Epithelial cell of esophagus (primary cell): Measurements from ENCODE around the gene RAPGEF2.
"Not testable (repeated sequence)": the region's sequence is repeated elsewhere in the genome, so short reads cannot be mapped to it uniquely, and the experiment has no call there.

Experiments used
- DNase-seq: peaks from one replicate; pipeline ENCODE4 v3.0.0; 2010; ENCODE audit warnings: low read depth
- H3K4me3 ChIP-seq: 2 replicates; pipeline ENCODE4 v1.5.1; 2011; ENCODE audit warnings: mild to moderate bottlenecking, low read length, control low read depth
- CTCF ChIP-seq: IDR thresholded peaks from 2 replicates; pipeline ENCODE4 v1.5.1; 2011; ENCODE audit warnings: low read depth, mild to moderate bottlenecking, low read length, control low read depth, inconsistent platforms; ENCODE audit not compliant: insufficient read depth; ENCODE audit errors: missing control alignments

Gene RAPGEF2

GRCh38 chr4:159248384-159249178 is 145.7 kb downstream of the RAPGEF2 start:
- no peak overlapping the region for H3K4me3 ChIP-seq
- TF ChIP-seq CTCF: no peak
- DNase-seq: no peak

- H3K4me3 ChIP-seq: no peak overlapping the region
- DNase-seq: no peak
- TF ChIP-seq CTCF: no peak
Observed at GRCh38 chr4:159250751-159251325, 148.0 kb downstream of the RAPGEF2 start.

GRCh38 chr4:159251580-159251979 is 148.7 kb downstream of the RAPGEF2 start:
- DNase-seq: not testable (repeated sequence)

GRCh38 chr4:159252491-159252890 is 149.6 kb downstream of the RAPGEF2 start:
- H3K4me3 ChIP-seq: no peak overlapping the region
- TF ChIP-seq CTCF: no peak
- DNase-seq: no peak

More at GRCh38 chr4:159251580-159251979, 148.7 kb downstream of the RAPGEF2 start:
- not testable (repeated sequence) for H3K4me3 ChIP-seq

GRCh38 chr4:159256037-159256436 is 153.2 kb downstream of the RAPGEF2 start:
- no peak for TF ChIP-seq CTCF
- no peak overlapping the region for H3K4me3 ChIP-seq
- DNase-seq: no peak

- no peak overlapping the region for H3K4me3 ChIP-seq
- TF ChIP-seq CTCF: no peak
- no peak for DNase-seq
Observed at GRCh38 chr4:159258889-159259560, 156.1 kb downstream of the RAPGEF2 start.

- H3K4me3 ChIP-seq: no peak overlapping the region
- no peak for TF ChIP-seq CTCF
- no peak for DNase-seq
Observed at GRCh38 chr4:159264057-159264456, 161.2 kb downstream of the RAPGEF2 start.
